ENCODE measurements around the gene PTGER1.

DNA sequence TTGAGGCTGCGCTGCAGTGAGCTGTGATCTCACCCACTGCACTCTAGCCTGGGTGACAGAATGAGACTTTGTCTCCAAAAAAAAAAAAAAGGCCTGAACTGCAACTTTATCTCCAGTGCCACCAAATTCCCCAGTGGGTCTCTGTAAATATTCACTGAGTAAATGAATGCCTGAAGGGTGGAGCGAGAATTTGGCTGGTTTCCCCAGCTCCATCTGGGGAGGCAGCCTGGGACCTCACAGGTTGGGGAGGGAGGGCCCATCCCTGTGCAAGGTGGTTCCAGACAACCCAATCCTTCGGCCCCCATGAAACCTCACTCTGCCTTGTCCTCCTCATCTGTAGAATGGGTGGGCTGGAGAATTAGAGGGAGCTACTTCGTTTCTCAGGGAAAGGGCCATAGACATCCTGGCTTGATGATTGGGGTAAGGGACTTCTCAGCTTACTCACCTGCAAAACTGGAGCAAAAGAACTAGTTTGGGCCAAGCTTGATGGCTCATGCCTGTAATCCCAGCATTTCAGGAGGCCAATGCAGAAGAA, 46.2 kb downstream of the PTGER1 start:
- TF ChIP-seq ATF1 (CRISPR knock-in tag; IDR thresholded peaks at IDR 0.05) (no peak), ATF1 (tag; IDR thresholded peaks at IDR 0.05) (no peak)
- TF ChIP-seq, protein P1, sequence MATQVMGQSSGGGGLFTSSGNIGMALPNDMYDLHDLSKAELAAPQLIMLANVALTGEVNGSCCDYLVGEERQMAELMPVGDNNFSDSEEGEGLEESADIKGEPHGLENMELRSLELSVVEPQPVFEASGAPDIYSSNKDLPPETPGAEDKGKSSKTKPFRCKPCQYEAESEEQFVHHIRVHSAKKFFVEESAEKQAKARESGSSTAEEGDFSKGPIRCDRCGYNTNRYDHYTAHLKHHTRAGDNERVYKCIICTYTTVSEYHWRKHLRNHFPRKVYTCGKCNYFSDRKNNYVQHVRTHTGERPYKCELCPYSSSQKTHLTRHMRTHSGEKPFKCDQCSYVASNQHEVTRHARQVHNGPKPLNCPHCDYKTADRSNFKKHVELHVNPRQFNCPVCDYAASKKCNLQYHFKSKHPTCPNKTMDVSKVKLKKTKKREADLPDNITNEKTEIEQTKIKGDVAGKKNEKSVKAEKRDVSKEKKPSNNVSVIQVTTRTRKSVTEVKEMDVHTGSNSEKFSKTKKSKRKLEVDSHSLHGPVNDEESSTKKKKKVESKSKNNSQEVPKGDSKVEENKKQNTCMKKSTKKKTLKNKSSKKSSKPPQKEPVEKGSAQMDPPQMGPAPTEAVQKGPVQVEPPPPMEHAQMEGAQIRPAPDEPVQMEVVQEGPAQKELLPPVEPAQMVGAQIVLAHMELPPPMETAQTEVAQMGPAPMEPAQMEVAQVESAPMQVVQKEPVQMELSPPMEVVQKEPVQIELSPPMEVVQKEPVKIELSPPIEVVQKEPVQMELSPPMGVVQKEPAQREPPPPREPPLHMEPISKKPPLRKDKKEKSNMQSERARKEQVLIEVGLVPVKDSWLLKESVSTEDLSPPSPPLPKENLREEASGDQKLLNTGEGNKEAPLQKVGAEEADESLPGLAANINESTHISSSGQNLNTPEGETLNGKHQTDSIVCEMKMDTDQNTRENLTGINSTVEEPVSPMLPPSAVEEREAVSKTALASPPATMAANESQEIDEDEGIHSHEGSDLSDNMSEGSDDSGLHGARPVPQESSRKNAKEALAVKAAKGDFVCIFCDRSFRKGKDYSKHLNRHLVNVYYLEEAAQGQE (IDR thresholded peaks at IDR 0.05; ENCODE audit: borderline replicate concordance): no peak
- TF ChIP-seq, protein P1 (CRISPR knock-in tag; IDR thresholded peaks at IDR 0.05; ENCODE audit: low read depth): no peak
